NT2/D1 (cell line): ENCODE data around the gene RGS7.
A peak's percentile ranks its signal among the peaks of the same experiment; 100 is the strongest.
"Not testable (repeated sequence)": the region's sequence is repeated elsewhere in the genome, so short reads cannot be mapped to it uniquely, and the experiment has no call there.

Experiments used
- DNase-seq: peaks from one replicate; pipeline ENCODE4 v3.0.0-alpha.2; 2011; ENCODE audit warnings: low read depth, low spot score
- H3K27me3 ChIP-seq: 2 replicates; pipeline ENCODE4 v1.6.0; 2011; ENCODE audit warnings: mild to moderate bottlenecking; ENCODE audit not compliant: insufficient read length, insufficient read depth
- H3K36me3 ChIP-seq: 2 replicates; pipeline ENCODE4 v1.6.1; 2011; ENCODE audit warnings: mild to moderate bottlenecking, low read length, mixed read lengths; ENCODE audit not compliant: insufficient read depth, insufficient read length
- H3K4me1 ChIP-seq: 2 replicates; pipeline ENCODE4 v1.5.1; 2011; ENCODE audit not compliant: insufficient read depth, insufficient read length
- H3K4me3 ChIP-seq: 2 replicates; pipeline ENCODE4 v1.5.1; 2011; ENCODE audit warnings: low read depth; ENCODE audit not compliant: insufficient read length
- H3K9ac ChIP-seq: 2 replicates; pipeline ENCODE4 v1.6.0; 2011; ENCODE audit warnings: low read depth; ENCODE audit not compliant: insufficient read length
- H3K9me3 ChIP-seq: 2 replicates; pipeline ENCODE4 v1.5.1; 2011; ENCODE audit warnings: mild to moderate bottlenecking, low read length; ENCODE audit not compliant: insufficient read depth
- SUZ12 ChIP-seq: IDR thresholded peaks from 2 replicates; pipeline ENCODE4 v1.6.1; 2011; ENCODE audit not compliant: insufficient read length, insufficient read depth; ENCODE audit errors: extremely low read depth
- YY1 ChIP-seq: IDR thresholded peaks from 2 replicates; pipeline ENCODE4 v1.6.1; 2011; ENCODE audit not compliant: insufficient read length, insufficient read depth
- ZNF274 ChIP-seq: IDR thresholded peaks from 2 replicates; pipeline ENCODE4 v1.6.1; 2011; ENCODE audit warnings: mild to moderate bottlenecking, low read depth, low read length

RGS7 gene

GRCh38 chr1:241167121-241167630, 189.8 kb downstream of the RGS7 start:
- Histone ChIP-seq H3K9ac (no peak overlapping the region), H3K36me3 (no peaks in the 10 kb centered on the region), H3K27me3 (no peaks in the 10 kb centered on the region), H3K4me1 (peaks cover 4% of the 10 kb centered on the region), H3K9me3 (no peaks in the 10 kb centered on the region), H3K4me3 (no peak overlapping the region)
- no peak for DNase-seq
- TF ChIP-seq SUZ12 (no peak), ZNF274 (no peak), YY1 (no peak)

GRCh38 chr1:241166625-241167024, 190.4 kb downstream of the RGS7 start:
- peaks cover 4% of the 10 kb centered on the region for H3K4me1 ChIP-seq
- H3K9ac ChIP-seq, result no peak overlapping the region
- no peak for TF ChIP-seq YY1
- TF ChIP-seq ZNF274, result no peak
- TF ChIP-seq SUZ12, result no peak
- no peaks in the 10 kb centered on the region for H3K27me3 ChIP-seq
- no peaks in the 10 kb centered on the region for H3K9me3 ChIP-seq
- DNase-seq, result no peak
- H3K36me3 ChIP-seq, result no peaks in the 10 kb centered on the region
- H3K4me3 ChIP-seq, result no peak overlapping the region

- not testable (repeated sequence) for DNase-seq, H3K4me3 ChIP-seq, H3K9ac ChIP-seq, H3K9me3 ChIP-seq, H3K4me1 ChIP-seq, H3K27me3 ChIP-seq, H3K36me3 ChIP-seq
Measured at GRCh38 chr1:241165256-241165655, 191.7 kb downstream of the RGS7 start.

GRCh38 chr1:241163363-241163762, 193.6 kb downstream of the RGS7 start:
- no peaks in the 10 kb centered on the region for H3K27me3 ChIP-seq
- no peaks in the 10 kb centered on the region for H3K36me3 ChIP-seq
- DNase-seq, result peak; percentile 61
- peaks cover 4% of the 10 kb centered on the region for H3K4me1 ChIP-seq
- no peaks in the 10 kb centered on the region for H3K9me3 ChIP-seq
- TF ChIP-seq YY1, result no peak
- H3K9ac ChIP-seq, result no peak overlapping the region
- no peak overlapping the region for H3K4me3 ChIP-seq

- TF ChIP-seq SUZ12, result no peak
- no peak for TF ChIP-seq ZNF274
- no peak for TF ChIP-seq YY1
- H3K4me1 ChIP-seq, result peaks cover 4% of the 10 kb centered on the region
- H3K9me3 ChIP-seq, result no peaks in the 10 kb centered on the region
- no peaks in the 10 kb centered on the region for H3K27me3 ChIP-seq
- H3K4me3 ChIP-seq, result no peak overlapping the region
- H3K36me3 ChIP-seq, result no peaks in the 10 kb centered on the region
- H3K9ac ChIP-seq, result no peak overlapping the region
- DNase-seq, result no peak
Measured at GRCh38 chr1:241161188-241161689, 195.8 kb downstream of the RGS7 start.

- no peaks in the 10 kb centered on the region for H3K36me3 ChIP-seq
- DNase-seq, result no peak
- TF ChIP-seq YY1 (no peak), SUZ12 (no peak), ZNF274 (no peak)
Measured at GRCh38 chr1:241157435-241157834, 199.6 kb downstream of the RGS7 start.

GRCh38 chr1:241156231-241156965, 200.6 kb downstream of the RGS7 start:
- DNase-seq, result no peak
- H3K4me1 ChIP-seq, result no peaks in the 10 kb centered on the region
- H3K9me3 ChIP-seq, result peaks cover 3% of the 10 kb centered on the region; the same call in 1 of the 2 replicates
- H3K36me3 ChIP-seq, result no peaks in the 10 kb centered on the region
- H3K27me3 ChIP-seq, result no peaks in the 10 kb centered on the region
- H3K4me3 ChIP-seq, result no peak overlapping the region
- TF ChIP-seq ZNF274 (no peak), SUZ12 (no peak), YY1 (no peak)
- no peak overlapping the region for H3K9ac ChIP-seq

More at GRCh38 chr1:241157435-241157834, 199.6 kb downstream of the RGS7 start:
- Histone ChIP-seq H3K4me3 (no peak overlapping the region), H3K9ac (no peak overlapping the region), H3K27me3 (no peaks in the 10 kb centered on the region), H3K9me3 (peaks cover 3% of the 10 kb centered on the region; the same call in 1 of the 2 replicates), H3K4me1 (no peaks in the 10 kb centered on the region)
